ENCODE results near the gene CUX1.

DNA sequence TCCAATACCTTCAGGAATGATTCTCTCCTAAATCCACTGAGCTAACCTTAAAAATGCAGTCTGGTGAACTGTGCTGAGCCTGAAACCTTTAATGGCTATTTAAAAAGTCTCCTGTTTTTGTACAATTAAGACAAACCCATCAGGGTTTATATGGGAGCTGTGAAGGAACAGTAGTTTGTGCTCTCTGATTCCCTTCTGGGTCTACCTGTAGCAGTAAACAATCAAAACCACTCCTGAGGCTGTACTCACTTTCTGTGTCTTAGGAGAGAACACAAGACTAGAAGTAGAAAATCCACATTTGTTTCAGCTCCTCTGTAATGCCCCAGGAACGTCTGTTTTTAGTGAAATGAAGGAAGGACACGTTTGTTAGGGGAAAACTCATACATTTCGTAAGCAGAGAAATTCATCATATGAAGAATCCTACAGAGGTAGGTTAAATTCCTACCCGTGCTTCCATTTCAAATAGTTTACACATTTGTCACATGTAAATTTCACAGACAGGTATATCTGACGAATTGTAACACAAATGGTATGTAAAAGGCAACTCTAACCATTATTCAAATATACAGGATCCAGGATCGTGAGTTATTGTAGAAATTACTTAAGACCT is 2.6 kb downstream of the CUX1 start:
- TF ChIP-seq EZH2 (IDR thresholded peaks at IDR 0.05; ENCODE audit: low read length, unreplicated experiment) = no peak
- TF ChIP-seq, protein P1, sequence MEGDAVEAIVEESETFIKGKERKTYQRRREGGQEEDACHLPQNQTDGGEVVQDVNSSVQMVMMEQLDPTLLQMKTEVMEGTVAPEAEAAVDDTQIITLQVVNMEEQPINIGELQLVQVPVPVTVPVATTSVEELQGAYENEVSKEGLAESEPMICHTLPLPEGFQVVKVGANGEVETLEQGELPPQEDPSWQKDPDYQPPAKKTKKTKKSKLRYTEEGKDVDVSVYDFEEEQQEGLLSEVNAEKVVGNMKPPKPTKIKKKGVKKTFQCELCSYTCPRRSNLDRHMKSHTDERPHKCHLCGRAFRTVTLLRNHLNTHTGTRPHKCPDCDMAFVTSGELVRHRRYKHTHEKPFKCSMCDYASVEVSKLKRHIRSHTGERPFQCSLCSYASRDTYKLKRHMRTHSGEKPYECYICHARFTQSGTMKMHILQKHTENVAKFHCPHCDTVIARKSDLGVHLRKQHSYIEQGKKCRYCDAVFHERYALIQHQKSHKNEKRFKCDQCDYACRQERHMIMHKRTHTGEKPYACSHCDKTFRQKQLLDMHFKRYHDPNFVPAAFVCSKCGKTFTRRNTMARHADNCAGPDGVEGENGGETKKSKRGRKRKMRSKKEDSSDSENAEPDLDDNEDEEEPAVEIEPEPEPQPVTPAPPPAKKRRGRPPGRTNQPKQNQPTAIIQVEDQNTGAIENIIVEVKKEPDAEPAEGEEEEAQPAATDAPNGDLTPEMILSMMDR (conservative IDR thresholded peaks at IDR 0.05; ENCODE audit: low read depth, low read length) = no peak
